GM19238 (cell line): ENCODE data around the gene TM4SF5.
"Not testable (repeated sequence)": the region's sequence is repeated elsewhere in the genome, so short reads cannot be mapped to it uniquely, and the experiment has no call there.

Source experiments
- DNase-seq: peaks from one replicate; pipeline ENCODE4 v3.0.0; 2011; ENCODE audit warnings: low spot score; ENCODE audit not compliant: insufficient read length

The TM4SF5 gene

DNA sequence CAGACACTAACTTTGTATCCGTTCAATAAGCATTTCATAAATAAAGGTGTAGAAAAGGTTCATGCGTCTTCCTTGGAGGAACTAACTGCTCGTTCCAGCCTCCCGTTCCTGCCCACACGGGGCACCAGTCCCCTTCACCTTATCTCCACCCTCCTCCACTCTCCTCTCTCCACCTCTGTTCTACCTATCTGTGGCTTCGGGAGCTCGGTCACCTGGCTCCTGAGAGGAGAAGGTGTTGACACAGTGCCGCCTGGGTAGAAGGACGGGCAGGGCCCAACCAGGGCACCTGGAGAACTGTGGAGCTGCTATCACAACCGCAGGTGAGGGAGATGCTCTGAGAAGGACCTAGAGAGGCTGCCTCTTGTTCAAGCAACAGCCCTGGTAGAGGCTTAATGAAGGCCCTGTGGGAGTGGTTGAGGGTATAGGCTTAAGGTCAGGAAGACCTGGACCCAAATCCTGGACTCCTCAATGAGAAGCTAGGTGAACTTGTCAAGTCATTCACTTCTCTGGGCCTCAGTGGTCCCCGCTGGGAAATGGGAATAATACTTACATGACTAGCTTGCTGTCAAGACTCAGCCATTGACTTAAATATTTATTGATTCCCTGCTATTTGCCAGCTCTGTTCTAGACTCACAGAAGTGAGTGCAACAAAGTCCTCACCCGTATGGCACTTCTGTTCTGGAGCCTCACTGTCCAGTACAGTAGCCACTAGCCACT is 51.8 kb downstream of the TM4SF5 start:
- DNase-seq = no peak

DNA sequence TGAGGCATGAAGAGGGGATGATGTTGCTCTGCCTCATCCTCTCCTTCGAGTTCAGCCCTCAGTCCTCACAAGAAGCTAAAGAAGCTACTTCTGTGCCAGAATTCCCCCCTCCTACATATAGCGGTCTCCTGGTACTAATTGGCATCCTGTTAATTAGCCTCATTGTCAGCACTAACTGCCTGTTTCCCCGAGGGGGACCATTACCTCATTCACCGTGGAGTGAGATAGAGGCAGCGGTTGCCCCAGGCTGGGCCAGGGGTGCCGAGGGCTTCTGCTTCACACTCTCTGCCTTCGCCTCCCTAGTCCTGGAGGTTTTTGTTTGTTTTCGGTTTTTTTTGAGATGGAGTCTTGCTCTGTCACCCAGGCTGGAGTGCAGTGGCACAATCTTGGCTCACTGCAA is 55.7 kb downstream of the TM4SF5 start:
- no peak for DNase-seq

DNA sequence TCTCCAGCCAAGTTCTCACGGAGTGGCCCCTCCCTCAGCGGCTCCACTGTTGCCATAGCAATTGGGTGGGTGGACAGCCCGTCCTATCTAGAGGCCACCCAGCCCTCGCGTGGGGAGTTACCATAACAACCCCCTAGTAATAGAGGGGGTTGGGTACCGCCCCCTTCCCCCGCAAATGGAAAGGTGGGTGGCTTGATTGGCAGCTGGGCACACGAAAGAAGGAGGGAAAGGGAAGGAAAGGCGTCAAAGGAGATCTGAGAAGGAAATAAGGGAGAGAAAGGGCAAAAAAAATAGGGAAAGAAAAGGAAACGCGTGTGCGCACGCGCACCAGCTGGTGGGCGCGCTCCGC is 61.1 kb downstream of the TM4SF5 start:
- DNase-seq = not testable (repeated sequence)
